MCF 10A (cell line): Measurements from ENCODE around the gene ZFYVE21. TPM values are rescaled to one million over a fixed set of nuclear protein-coding genes. Genes with fewer than 3 reads are reported as not detected.

Experiments
- BruUV-seq: library from RNA; stranded (reverse); fragments of 400-500 nt; replicated peaks from 2 replicates; lab custom pipeline; 2021; lab: Mats Ljungman, UMichigan
- CTCF ChIA-PET: fragments of 300-600 bp; sonication (Branson Sonifier 250); formaldehyde crosslinking; extraction: SDS; loops from one replicate; lab custom pipeline; 2021; ENCODE audit warnings: antibody characterized with exemption, inconsistent platforms; lab: Yijun Ruan, JAX
- POLR2A ChIA-PET: fragments of 300-600, 350-650 bp; sonication (Branson Sonifier 250); formaldehyde crosslinking; extraction: SDS; loops from one replicate; lab custom pipeline; 2020; ENCODE audit warnings: antibody characterized with exemption, inconsistent platforms; lab: Yijun Ruan, JAX
- DNase-seq: peaks from one replicate; pipeline ENCODE4 v3.0.0-alpha.2; 2018; ENCODE audit not compliant: unreplicated experiment
- H3K27ac Mint-ChIP-seq: one replicate; pipeline ENCODE4 v1.8.0; 2022; ENCODE audit warnings: mild to moderate bottlenecking, low read depth, mixed read lengths; ENCODE audit not compliant: unreplicated experiment
- H3K27me3 Mint-ChIP-seq: one replicate; pipeline ENCODE4 v1.8.0; 2022; ENCODE audit warnings: mixed read lengths; ENCODE audit not compliant: insufficient read depth, unreplicated experiment
- H3K36me3 Mint-ChIP-seq: one replicate; pipeline ENCODE4 v1.8.0; 2022; ENCODE audit warnings: mild to moderate bottlenecking, moderate library complexity, mixed read lengths; ENCODE audit not compliant: insufficient read depth, unreplicated experiment
- H3K4me1 Mint-ChIP-seq: one replicate; pipeline ENCODE4 v1.8.0; 2022; ENCODE audit warnings: mixed read lengths; ENCODE audit not compliant: insufficient read depth, unreplicated experiment
- H3K4me3 Mint-ChIP-seq: one replicate; pipeline ENCODE4 v1.8.0; 2022; ENCODE audit warnings: mild to moderate bottlenecking, moderate library complexity, mixed read lengths; ENCODE audit not compliant: unreplicated experiment
- H3K9me3 Mint-ChIP-seq: one replicate; pipeline ENCODE4 v1.8.0; 2022; ENCODE audit warnings: mixed read lengths; ENCODE audit not compliant: unreplicated experiment
- CTCF ChIP-seq: fragments of 200-600 bp; IDR thresholded peaks from one replicate; pipeline ENCODE4 v1.8.0; 2022; ENCODE audit warnings: antibody characterized with exemption, mild to moderate bottlenecking; ENCODE audit not compliant: unreplicated experiment
- intact Hi-C: fragments of 100-400 bp; cut with micrococcal nuclease; formaldehyde crosslinking; loops from 2 replicates; pipeline ENCODE4 v1.14.1; 2022
- total RNA-seq: library from RNA; stranded (reverse); gene quantifications from 2 replicates; pipeline ENCODE4 v1.2.3, GENCODE V29; 2022

Gene ZFYVE21
- total RNA-seq, 1 experiment from 2014 or later, result 35.5 TPM

GRCh38 chr14:103724116-103724515 is 8.5 kb downstream of the ZFYVE21 start:
- Mint-ChIP-seq H3K27ac (peak overlapping the region; percentile 63), H3K36me3 (peaks cover 22% of the 10 kb centered on the region), H3K9me3 (no peaks in the 10 kb centered on the region), H3K4me3 (no peak overlapping the region), H3K4me1 (peaks cover 17% of the 10 kb centered on the region), H3K27me3 (no peaks in the 10 kb centered on the region)
- ChIA-PET POLR2A (interaction anchor here (0.7 kb wide), 1 partner anchor 148 kb away, joined by 3 read pairs; no protein-coding TSS in a partner anchor), CTCF (interaction anchor here (0.5 kb wide), 1 partner anchor 1296 kb away, joined by 7 read pairs; no protein-coding TSS in a partner anchor)
- no peak for DNase-seq
- BruUV-seq, result no TSS peak
- no peak for TF ChIP-seq CTCF
- intact Hi-C loops, result no loop called here

DNA sequence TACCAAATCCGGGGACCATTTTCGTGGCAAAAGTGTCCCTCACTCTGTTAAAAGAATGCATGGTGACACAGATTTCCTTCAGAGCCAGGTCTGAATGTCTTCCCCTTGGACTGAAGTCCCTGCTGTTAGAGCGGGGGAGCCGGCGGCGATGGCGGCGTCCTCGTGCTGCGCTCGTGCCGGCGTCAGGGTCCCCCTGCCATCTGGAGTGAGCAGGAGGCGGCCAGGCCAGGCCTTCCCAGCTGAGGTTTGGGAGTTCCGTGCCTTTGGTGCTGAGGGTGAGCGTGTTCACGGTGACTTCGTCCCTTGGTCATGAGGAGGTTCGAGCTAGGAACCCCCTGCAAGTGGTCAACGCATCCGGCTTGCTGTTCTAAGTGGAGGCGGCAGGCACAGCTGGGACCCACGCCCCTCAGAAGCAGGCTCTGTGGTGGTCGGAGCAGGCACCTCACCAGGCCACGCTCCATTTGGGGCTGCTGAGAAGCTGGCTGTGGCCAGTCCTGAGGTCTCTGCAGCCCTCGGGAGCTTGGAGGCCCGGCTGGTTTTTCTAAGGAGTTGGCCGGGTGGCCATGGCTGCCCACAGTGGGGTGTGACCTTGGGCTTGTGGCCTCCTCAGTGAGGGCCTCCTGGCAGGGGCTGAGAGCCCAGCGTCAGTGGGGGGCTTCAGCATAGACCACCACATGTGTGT is 9.5 kb downstream of the ZFYVE21 start:
- no peak for TF ChIP-seq CTCF
- no TSS peak for BruUV-seq
- intact Hi-C loops, result no loop called here
- H3K27ac Mint-ChIP-seq, result no peak overlapping the region
- peaks cover 27% of the 10 kb centered on the region for H3K36me3 Mint-ChIP-seq
- no peaks in the 10 kb centered on the region for H3K27me3 Mint-ChIP-seq
- ChIA-PET POLR2A (interaction anchor here (0.6 to 0.7 kb wide), 3 partner anchors 196 to 1197 kb away, joined by 3 to 4 read pairs (median 3); a partner anchor contains a TSS), CTCF (interaction anchor here (0.5 to 0.6 kb wide), 3 partner anchors 9 to 299 kb away, joined by 3 to 4 read pairs (median 3); partner anchors contain the start of gene ZFYVE21)
- H3K9me3 Mint-ChIP-seq, result no peaks in the 10 kb centered on the region
- DNase-seq, result no peak
- no peak overlapping the region for H3K4me3 Mint-ChIP-seq
- peaks cover 17% of the 10 kb centered on the region for H3K4me1 Mint-ChIP-seq

DNA sequence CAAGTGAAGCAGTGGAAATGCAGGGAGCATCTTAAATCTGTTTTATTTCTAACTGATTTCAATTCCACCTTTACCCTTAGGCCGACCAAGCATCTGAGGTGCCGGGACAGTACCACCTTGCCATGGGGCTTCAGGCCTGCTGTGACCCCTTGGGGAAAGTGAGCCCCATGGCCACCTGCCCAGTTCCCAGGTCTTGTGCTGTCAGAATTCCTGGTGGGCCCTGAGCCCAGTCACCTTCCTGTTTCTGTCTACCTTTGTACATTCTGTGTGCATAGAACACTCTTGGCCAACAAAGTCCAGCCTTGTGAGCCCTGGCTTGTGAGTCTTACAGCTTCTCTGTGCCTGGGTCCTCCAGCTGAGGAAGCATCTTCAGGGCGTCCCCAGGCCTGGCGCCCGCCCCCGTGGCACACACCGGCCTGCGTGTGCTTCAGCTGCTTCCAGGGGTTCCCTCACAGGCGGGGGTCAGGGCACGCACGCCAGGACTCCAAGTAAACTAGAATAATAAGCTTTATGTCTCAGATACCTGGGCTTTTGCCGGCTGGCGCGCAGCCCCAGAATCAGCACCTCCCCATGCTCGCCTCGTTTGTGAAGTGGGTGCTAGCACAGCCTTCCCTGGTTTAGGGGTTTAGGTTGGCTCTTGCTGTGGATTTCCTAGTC is 10.3 kb downstream of the ZFYVE21 start:
- H3K27me3 Mint-ChIP-seq, result no peaks in the 10 kb centered on the region
- H3K4me3 Mint-ChIP-seq, result no peak overlapping the region
- CTCF ChIA-PET, result interaction anchor here (0.5 kb wide), 2 partner anchors 10 to 298 kb away, joined by 3 read pairs; partner anchors contain the start of gene ZFYVE21
- H3K4me1 Mint-ChIP-seq, result peaks cover 17% of the 10 kb centered on the region
- no peak overlapping the region for H3K27ac Mint-ChIP-seq
- peaks cover 27% of the 10 kb centered on the region for H3K36me3 Mint-ChIP-seq
- DNase-seq, result no peak
- TF ChIP-seq CTCF, result no peak
- no TSS peak for BruUV-seq
- H3K9me3 Mint-ChIP-seq, result no peaks in the 10 kb centered on the region
- POLR2A ChIA-PET, result no interaction called here
- intact Hi-C loops, result no loop called here

DNA sequence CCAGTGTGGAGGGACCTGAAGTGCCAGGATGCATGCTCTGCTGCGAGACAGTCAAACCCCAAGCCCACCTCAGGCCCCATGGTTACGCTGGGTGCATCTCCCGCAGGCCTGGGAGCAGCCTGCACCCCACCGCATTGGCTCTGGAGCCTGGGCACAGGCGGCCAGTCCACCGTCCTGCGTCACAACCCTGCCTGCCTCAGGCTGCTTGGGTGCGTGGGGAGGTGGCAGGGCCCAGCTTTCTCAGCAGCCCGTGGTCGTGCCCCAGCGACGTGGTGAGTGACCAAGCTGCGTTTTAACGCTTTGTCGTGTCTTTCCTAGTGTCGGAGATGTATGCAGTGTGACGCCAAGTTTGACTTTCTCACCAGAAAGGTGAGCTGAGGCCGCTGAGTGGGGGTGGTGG is 10.9 kb downstream of the ZFYVE21 start:
- H3K27me3 Mint-ChIP-seq, result no peaks in the 10 kb centered on the region
- peaks cover 13% of the 10 kb centered on the region for H3K4me1 Mint-ChIP-seq
- BruUV-seq, result no TSS peak
- CTCF ChIA-PET, result no interaction called here
- DNase-seq, result no peak
- H3K27ac Mint-ChIP-seq, result no peak overlapping the region
- no peak for TF ChIP-seq CTCF
- POLR2A ChIA-PET, result no interaction called here
- no peak overlapping the region for H3K4me3 Mint-ChIP-seq
- no peaks in the 10 kb centered on the region for H3K9me3 Mint-ChIP-seq
- intact Hi-C loops, result no loop called here
- H3K36me3 Mint-ChIP-seq, result peaks cover 30% of the 10 kb centered on the region
